ENCODE results near the gene IGSF21. TPM values are rescaled to one million over a fixed set of nuclear protein-coding genes. Genes with fewer than 3 reads are reported as not detected.

Gene IGSF21
- total RNA-seq, 1 donor from 2014 or later = 1.3 TPM

- Mint-ChIP-seq H3K4me3 (ENCODE audit: unreplicated experiment) (no peak overlapping the region), H3K27ac (ENCODE audit: unreplicated experiment) (no peak overlapping the region), H3K27me3 (ENCODE audit: unreplicated experiment) (peaks cover 2% of the 10 kb centered on the region), H3K9me3 (ENCODE audit: unreplicated experiment) (peaks cover 4% of the 10 kb centered on the region), H3K4me1 (ENCODE audit: low read depth, unreplicated experiment) (no peaks in the 10 kb centered on the region), H3K36me3 (ENCODE audit: unreplicated experiment) (peaks cover 3% of the 10 kb centered on the region)
- DNase-seq = no peak
- TF ChIP-seq CTCF (IDR thresholded peaks at IDR 0.05; ENCODE audit: partially characterized antibody, unreplicated experiment) = no peak
Observed at GRCh38 chr1:18419845-18420184, 312.2 kb downstream of the IGSF21 start.

- H3K36me3 Mint-ChIP-seq (ENCODE audit: unreplicated experiment) = peaks cover 3% of the 10 kb centered on the region
- peaks cover 2% of the 10 kb centered on the region for H3K9me3 Mint-ChIP-seq (ENCODE audit: unreplicated experiment)
- peaks cover 1% of the 10 kb centered on the region for H3K27me3 Mint-ChIP-seq (ENCODE audit: unreplicated experiment)
- no peak for DNase-seq
- no peak overlapping the region for H3K4me3 Mint-ChIP-seq (ENCODE audit: unreplicated experiment)
- TF ChIP-seq CTCF (IDR thresholded peaks at IDR 0.05; ENCODE audit: partially characterized antibody, unreplicated experiment) = no peak
- no peaks in the 10 kb centered on the region for H3K4me1 Mint-ChIP-seq (ENCODE audit: low read depth, unreplicated experiment)
- no peak overlapping the region for H3K27ac Mint-ChIP-seq (ENCODE audit: unreplicated experiment)
Observed at GRCh38 chr1:18422076-18422777, 314.6 kb downstream of the IGSF21 start.

- no peak for TF ChIP-seq CTCF (IDR thresholded peaks at IDR 0.05; ENCODE audit: partially characterized antibody, unreplicated experiment)
- Mint-ChIP-seq H3K9me3 (ENCODE audit: unreplicated experiment) (peaks cover 2% of the 10 kb centered on the region), H3K4me3 (ENCODE audit: unreplicated experiment) (no peak overlapping the region), H3K27ac (ENCODE audit: unreplicated experiment) (no peak overlapping the region), H3K4me1 (ENCODE audit: low read depth, unreplicated experiment) (no peaks in the 10 kb centered on the region), H3K27me3 (ENCODE audit: unreplicated experiment) (peaks cover 1% of the 10 kb centered on the region), H3K36me3 (ENCODE audit: unreplicated experiment) (peaks cover 3% of the 10 kb centered on the region)
- no peak for DNase-seq
Observed at GRCh38 chr1:18422954-18423353, 315.4 kb downstream of the IGSF21 start.

GRCh38 chr1:18426580-18426979 is 319.0 kb downstream of the IGSF21 start:
- H3K4me3 Mint-ChIP-seq (ENCODE audit: unreplicated experiment) = no peak overlapping the region

More at GRCh38 chr1:18426580-18426979, 319.0 kb downstream of the IGSF21 start:
- H3K4me1 Mint-ChIP-seq (ENCODE audit: low read depth, unreplicated experiment) = no peaks in the 10 kb centered on the region
- no peak overlapping the region for H3K27ac Mint-ChIP-seq (ENCODE audit: unreplicated experiment)
- H3K36me3 Mint-ChIP-seq (ENCODE audit: unreplicated experiment) = peaks cover 3% of the 10 kb centered on the region
- peaks cover 4% of the 10 kb centered on the region for H3K9me3 Mint-ChIP-seq (ENCODE audit: unreplicated experiment)
- DNase-seq = no peak
- peaks cover 1% of the 10 kb centered on the region for H3K27me3 Mint-ChIP-seq (ENCODE audit: unreplicated experiment)
- TF ChIP-seq CTCF (IDR thresholded peaks at IDR 0.05; ENCODE audit: partially characterized antibody, unreplicated experiment) = no peak
